DOHH2 (cell line): Measurements from ENCODE around the gene RAB6B.

Experiments
- EZH2phosphoT487 ChIP-seq: fragments of 200-600 bp; sonication (generic); IDR thresholded peaks from 2 replicates; pipeline ENCODE4 v1.6.1; 2017; ENCODE audit warnings: borderline replicate concordance, mild to moderate bottlenecking, antibody characterized with exemption, low read length, moderate library complexity, mixed read lengths
- TF ChIP-seq, protein P1 (sequence below): fragments of 200-600 bp; sonication (generic); IDR thresholded peaks from one replicate; pipeline ENCODE4 v1.5.1; 2014; ENCODE audit warnings: antibody characterized with exemption, mild to moderate bottlenecking, low read depth, low read length; ENCODE audit not compliant: poor library complexity, severe bottlenecking

- TF ChIP-seq, protein P1, sequence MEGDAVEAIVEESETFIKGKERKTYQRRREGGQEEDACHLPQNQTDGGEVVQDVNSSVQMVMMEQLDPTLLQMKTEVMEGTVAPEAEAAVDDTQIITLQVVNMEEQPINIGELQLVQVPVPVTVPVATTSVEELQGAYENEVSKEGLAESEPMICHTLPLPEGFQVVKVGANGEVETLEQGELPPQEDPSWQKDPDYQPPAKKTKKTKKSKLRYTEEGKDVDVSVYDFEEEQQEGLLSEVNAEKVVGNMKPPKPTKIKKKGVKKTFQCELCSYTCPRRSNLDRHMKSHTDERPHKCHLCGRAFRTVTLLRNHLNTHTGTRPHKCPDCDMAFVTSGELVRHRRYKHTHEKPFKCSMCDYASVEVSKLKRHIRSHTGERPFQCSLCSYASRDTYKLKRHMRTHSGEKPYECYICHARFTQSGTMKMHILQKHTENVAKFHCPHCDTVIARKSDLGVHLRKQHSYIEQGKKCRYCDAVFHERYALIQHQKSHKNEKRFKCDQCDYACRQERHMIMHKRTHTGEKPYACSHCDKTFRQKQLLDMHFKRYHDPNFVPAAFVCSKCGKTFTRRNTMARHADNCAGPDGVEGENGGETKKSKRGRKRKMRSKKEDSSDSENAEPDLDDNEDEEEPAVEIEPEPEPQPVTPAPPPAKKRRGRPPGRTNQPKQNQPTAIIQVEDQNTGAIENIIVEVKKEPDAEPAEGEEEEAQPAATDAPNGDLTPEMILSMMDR = no peak
- TF ChIP-seq EZH2phosphoT487 = no peak
Observed at GRCh38 chr3:133792171-133792763, 103.4 kb downstream of the RAB6B start.
